Adrenal gland (tissue), 12 donors: ENCODE data around the gene ZNF446. TPM values are rescaled to one million over a fixed set of nuclear protein-coding genes. Genes with fewer than 3 reads are reported as not detected.

Experiments
- DNase-seq, 7 donors: peaks; one replicate each; pipeline ENCODE4 v3.0.0-alpha.2; 2019 to 2020
- H3K27ac ChIP-seq, 5 donors: fragments of 200-600 bp; sonication (generic) in 4 of 5; 1 replicate in 3 of 5; 2 replicates in 2 of 5; pipeline versions ENCODE4 v1.5.1 to v1.8.0; 2016 to 2020; ENCODE audit warnings: mild to moderate bottlenecking in 1 of 5
- H3K27me3 ChIP-seq: fragments of 200-600 bp; 2 replicates; pipeline ENCODE4 v1.8.0; 2021
- H3K36me3 ChIP-seq, 2 donors: fragments of 200-600 bp; replicated peaks in 1 of 2; 1 replicate in 1 of 2; 2 replicates in 1 of 2; pipeline versions ENCODE4 v1.5.1 to v1.8.0; 2018 to 2022
- H3K4me1 ChIP-seq, 2 donors: fragments of 200-600 bp; replicated peaks in 1 of 2; 1 replicate in 1 of 2; 2 replicates in 1 of 2; pipeline versions ENCODE4 v1.5.1 to v1.8.0; 2018 to 2021
- H3K4me3 ChIP-seq, 4 donors: fragments of 200-600 bp; sonication (generic) in 3 of 4; one replicate each; pipeline ENCODE4 v1.5.1; 2016 to 2018
- H3K9me3 ChIP-seq, 3 donors: fragments of 200-600 bp; sonication (generic) in 1 of 3; replicated peaks in 1 of 3; 1 replicate in 2 of 3; 2 replicates in 1 of 3; pipeline versions ENCODE4 v1.5.1 to v1.8.0; 2016 to 2021
- POLR2A ChIP-seq, 2 donors: fragments of 450-650 bp; IDR thresholded peaks; one replicate each; pipeline ENCODE4 v1.6.1; 2017; ENCODE audit warnings: antibody characterized with exemption in 2 of 2, mild to moderate bottlenecking in 2 of 2, moderate library complexity in 1 of 2
- WGBS, 4 donors: extraction: QIAGEN DNeasy Blood & Tissue Kit in 2 of 4; methylation state at CpG; one replicate each; pipeline versions ENCODE4 v1.1.5 to v1.1.7; 2013 to 2017; 5-methylcytosine and 5-hydroxymethylcytosine counted together
- intact Hi-C, 2 donors: fragments of 100-400 bp; cut with DNase I; formaldehyde crosslinking; loops; one replicate each; pipeline versions ENCODE4 v1.14.1 to v1.15.0; 2022 to 2023
- polyA plus RNA-seq, 3 donors: library from polyadenylated mRNA; stranded (reverse); fragments of 200-250 nt in 2 of 3; fragments of 350-450 nt in 1 of 3; fragmentation: Illumina TruSeq in 1 of 3; extraction: RNeasy Lipid Tissue Mini Kit (QIAGEN cat#74804) in 1 of 3; gene quantifications; one replicate each; pipeline ENCODE4 v1.2.3, GENCODE V29; 2013 to 2014
- total RNA-seq, 9 donors: library from RNA; depleted of rRNA in 4 of 9; stranded (reverse); fragments of >200 nt in 4 of 9; fragments of 120-200 nt in 1 of 9; fragmentation: NEBNext Ultra II Directional in 1 of 9; extraction: Animal tissue kit (Norgen Biotek cat#: 25700) in 1 of 9; gene quantifications; one replicate each; pipeline versions ENCODE4 v1.1.0 to v1.2.4, GENCODE V29; 2013 to 2023
- TF ChIP-seq, protein P1 (sequence below), 6 experiments: fragments of 450-650 bp in 4 of 6; fragments of 200-600 bp in 2 of 6; sonication (generic) in 1 of 6; IDR thresholded peaks; 1 replicate in 5 of 6; 2 replicates in 1 of 6; pipeline versions ENCODE4 v1.5.1 to v1.8.0; 2016 to 2021; ENCODE audit warnings: antibody characterized with exemption in 6 of 6, mild to moderate bottlenecking in 2 of 6, moderate library complexity in 1 of 6
- donor health status: healthy with polysubstance abuse.
- donor health status: Bipolar disorder and iron deficiency.
- donor health status: DM: yes; HTN: yes; CAD: no.
- donor health status: DM: no; HTN: no; CAD: no.
- donor health status: DM: no; HTN: no; CAD: no.
- donor health status: DM: yes; HTN: yes; CAD: no.

Gene ZNF446
- total and polyA plus RNA-seq, 12 donors: 2.7 to 30.8 (median 15.0) TPM

DNA sequence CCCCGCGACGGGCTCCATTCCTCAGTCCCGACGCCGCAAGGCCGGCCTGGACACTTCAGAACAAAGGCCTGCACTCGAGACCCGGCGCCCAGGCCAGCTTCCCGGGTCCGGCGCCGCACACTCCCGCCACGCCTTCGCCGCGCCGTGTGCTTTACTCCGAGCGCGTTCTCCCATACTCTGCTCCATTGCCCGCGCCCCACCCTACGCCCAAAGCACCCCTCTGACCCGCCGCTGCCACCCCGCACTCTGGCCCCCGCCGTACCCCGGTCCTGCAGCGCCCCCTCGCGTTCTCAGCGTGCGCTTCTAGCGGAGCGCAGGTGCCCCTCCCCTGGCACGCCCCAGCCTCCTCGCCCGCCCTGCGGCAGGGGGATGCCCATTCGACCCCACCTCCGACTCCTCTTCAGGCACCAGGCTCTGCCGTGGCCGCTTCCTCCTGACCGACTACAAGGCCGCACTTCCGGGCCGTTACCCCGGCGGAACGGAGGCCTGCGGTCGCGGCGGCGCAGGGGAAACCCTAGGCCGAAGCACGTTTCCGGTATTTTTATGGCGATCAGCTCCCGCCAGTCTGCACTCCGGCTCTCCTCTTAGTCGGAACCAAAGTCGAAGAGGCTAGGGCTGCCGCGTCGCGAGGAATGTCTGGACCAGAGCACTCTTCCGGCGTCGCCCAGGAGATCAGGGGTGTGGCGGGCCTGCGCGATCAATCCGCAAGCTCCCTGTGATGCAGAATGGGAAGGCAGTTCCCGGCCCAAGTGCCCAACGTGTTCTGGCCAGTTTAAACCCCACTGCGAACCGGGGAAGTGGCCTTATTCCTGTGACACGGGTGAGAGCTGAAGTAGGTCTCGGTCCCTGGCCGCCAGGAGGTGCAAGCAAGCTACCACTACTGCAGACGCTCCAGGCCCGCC lies 43.5 kb downstream of the ZNF446 start, which contains the start of gene ZBTB45:
Gene ZBTB45 (minus strand): TSS at position 456 of the 902 bp plus-strand sequence. CDS start 2,137 bp downstream, outside the sequence.
- Histone ChIP-seq H3K27me3 (no peaks in the 10 kb centered on the region), H3K4me1 (peaks cover 19 to 27% of the 10 kb centered on the region in 2 donors), H3K4me3 (peak within 1 kb of the TSS; percentile 22 to 82 (median 38)), H3K36me3 (peaks cover 0 to 16% of the 10 kb centered on the region in 2 donors), H3K9me3 (no peaks in the 10 kb centered on the region), H3K27ac (peak within 1 kb of the TSS; percentile 78 to 98 (median 94))
- TF ChIP-seq POLR2A (IDR thresholded peaks at IDR 0.05): peak; percentile 52 to 57
- TF ChIP-seq, protein P1, sequence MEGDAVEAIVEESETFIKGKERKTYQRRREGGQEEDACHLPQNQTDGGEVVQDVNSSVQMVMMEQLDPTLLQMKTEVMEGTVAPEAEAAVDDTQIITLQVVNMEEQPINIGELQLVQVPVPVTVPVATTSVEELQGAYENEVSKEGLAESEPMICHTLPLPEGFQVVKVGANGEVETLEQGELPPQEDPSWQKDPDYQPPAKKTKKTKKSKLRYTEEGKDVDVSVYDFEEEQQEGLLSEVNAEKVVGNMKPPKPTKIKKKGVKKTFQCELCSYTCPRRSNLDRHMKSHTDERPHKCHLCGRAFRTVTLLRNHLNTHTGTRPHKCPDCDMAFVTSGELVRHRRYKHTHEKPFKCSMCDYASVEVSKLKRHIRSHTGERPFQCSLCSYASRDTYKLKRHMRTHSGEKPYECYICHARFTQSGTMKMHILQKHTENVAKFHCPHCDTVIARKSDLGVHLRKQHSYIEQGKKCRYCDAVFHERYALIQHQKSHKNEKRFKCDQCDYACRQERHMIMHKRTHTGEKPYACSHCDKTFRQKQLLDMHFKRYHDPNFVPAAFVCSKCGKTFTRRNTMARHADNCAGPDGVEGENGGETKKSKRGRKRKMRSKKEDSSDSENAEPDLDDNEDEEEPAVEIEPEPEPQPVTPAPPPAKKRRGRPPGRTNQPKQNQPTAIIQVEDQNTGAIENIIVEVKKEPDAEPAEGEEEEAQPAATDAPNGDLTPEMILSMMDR (IDR thresholded peaks at IDR 0.05): peak; percentile 47 to 92 (median 70)
- 0 to 1% (median 0%) methylated on average over 22 to 87 of the region's 87 CpGs for WGBS, 4 donors
- intact Hi-C loops: no loop called here
- peak; percentile 90 to 97 (median 94) for DNase-seq

DNA sequence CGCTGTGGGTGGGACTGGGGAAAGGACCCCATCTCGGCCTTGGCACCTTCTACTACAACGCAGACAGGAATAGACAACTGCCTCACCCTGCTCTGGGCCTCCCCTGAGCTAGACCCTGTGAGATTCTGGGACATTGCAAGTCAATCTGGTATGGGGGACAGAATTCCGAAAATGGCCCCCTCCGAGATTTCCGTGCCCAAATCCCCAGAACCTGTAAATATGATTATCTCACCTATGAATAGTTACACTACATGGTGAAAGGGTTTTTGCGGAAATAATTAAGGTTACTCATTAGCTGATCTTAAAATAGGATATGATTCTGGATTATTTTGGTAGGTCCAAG lies 44.1 kb downstream of the ZNF446 start:
- 8 to 14% (median 11%) methylated on average over 6 to 7 of the region's 7 CpGs for WGBS, 4 donors
- Histone ChIP-seq H3K27ac (peak overlapping the region; percentile 0 to 98 (median 94)), H3K9me3 (no peaks in the 10 kb centered on the region), H3K4me3 (peak overlapping the region; percentile 7 to 82 (median 38)), H3K4me1 (peaks cover 19 to 24% of the 10 kb centered on the region in 2 donors), H3K27me3 (no peaks in the 10 kb centered on the region), H3K36me3 (peaks cover 0 to 16% of the 10 kb centered on the region in 2 donors)
- intact Hi-C loops: no loop called here
- DNase-seq: no peak
- TF ChIP-seq POLR2A (IDR thresholded peaks at IDR 0.05): no peak
- TF ChIP-seq, protein P1 (IDR thresholded peaks at IDR 0.05): no peak

DNA sequence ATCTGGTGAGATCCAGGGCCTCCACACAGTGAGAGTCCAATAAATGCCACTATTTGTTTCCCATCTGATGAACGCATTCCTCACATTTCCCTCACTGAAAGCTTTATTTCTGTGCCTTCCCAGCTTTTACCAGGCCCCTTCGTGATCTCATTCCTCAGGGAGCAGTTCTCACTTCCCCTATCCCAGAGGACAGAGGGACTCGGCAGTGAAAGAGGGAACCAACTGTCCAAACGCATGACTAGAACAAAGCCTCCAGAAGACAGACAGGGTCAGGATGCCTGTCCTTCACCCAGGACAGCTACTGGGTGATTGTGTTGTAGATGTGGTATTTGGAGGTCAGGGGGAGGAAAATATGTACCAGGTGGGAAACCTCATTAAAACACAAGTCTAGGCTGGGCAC lies 45.5 kb downstream of the ZNF446 start:
- no peak overlapping the region for H3K27ac ChIP-seq
- 53 to 60% (median 56%) methylated on average over 4 of the region's 4 CpGs for WGBS, 4 donors

DNA sequence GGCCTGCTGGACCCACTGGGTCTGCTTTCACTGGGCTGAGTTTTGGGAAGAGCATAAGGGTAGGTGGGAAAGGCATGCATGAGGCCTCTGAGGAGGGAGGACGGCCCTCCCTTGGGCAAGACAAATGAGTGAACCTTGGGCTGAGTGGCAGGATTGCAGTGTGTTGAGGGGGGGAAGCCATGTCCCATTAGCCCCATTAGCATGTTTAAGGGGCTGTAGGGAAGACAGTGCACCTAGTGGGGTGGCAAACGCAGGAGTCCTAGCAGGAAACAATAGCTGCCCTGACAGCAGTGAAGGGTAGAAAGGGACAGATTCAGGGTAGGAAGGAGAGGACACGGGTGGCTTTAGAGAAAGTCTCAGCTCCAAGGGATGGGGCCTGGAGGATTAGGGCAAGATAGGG lies 46.6 kb downstream of the ZNF446 start:
- no peak overlapping the region for H3K4me3 ChIP-seq
- DNase-seq: no peak
- intact Hi-C loops: no loop called here
- peaks cover 17 to 19% of the 10 kb centered on the region in 2 donors for H3K4me1 ChIP-seq
- H3K27ac ChIP-seq: no peak overlapping the region
- H3K9me3 ChIP-seq: no peaks in the 10 kb centered on the region
- no peaks in the 10 kb centered on the region for H3K36me3 ChIP-seq
- no peak for TF ChIP-seq POLR2A (IDR thresholded peaks at IDR 0.05)
- TF ChIP-seq, protein P1 (IDR thresholded peaks at IDR 0.05): no peak
- WGBS, 4 donors: 75 to 86% (median 79%) methylated on average over 3 of the region's 3 CpGs
- no peaks in the 10 kb centered on the region for H3K27me3 ChIP-seq

More for the DNA sequence above, 45.5 kb downstream of the ZNF446 start:
- TF ChIP-seq POLR2A (IDR thresholded peaks at IDR 0.05): no peak
- TF ChIP-seq, protein P1 (IDR thresholded peaks at IDR 0.05): no peak
- Histone ChIP-seq H3K27me3 (no peaks in the 10 kb centered on the region), H3K9me3 (no peaks in the 10 kb centered on the region), H3K4me3 (no peak overlapping the region), H3K4me1 (peaks cover 19 to 24% of the 10 kb centered on the region in 2 donors), H3K36me3 (peaks cover 0 to 7% of the 10 kb centered on the region in 2 donors)
- no peak for DNase-seq
- intact Hi-C loops: no loop called here
